H9 (cell line): ENCODE data around the gene TTC3. TPM values are rescaled to one million over a fixed set of nuclear protein-coding genes. Genes with fewer than 3 reads are reported as not detected.

Experiments used
- DNase-seq: peaks from one replicate; pipeline ENCODE4 v3.0.0-alpha.2; 2017
- H2AFZ ChIP-seq: one replicate; pipeline ENCODE4 v1.6.1; 2013; ENCODE audit warnings: mild to moderate bottlenecking, low read length, control low read depth, moderate library complexity
- H2AK5ac ChIP-seq: 2 replicates; pipeline ENCODE4 v1.6.1; 2013; ENCODE audit warnings: low read length, control low read depth, mixed read lengths; ENCODE audit not compliant: insufficient read length
- H2BK120ac ChIP-seq: one replicate; pipeline ENCODE4 v1.6.1; 2013; ENCODE audit warnings: low read depth, mild to moderate bottlenecking, low read length, control low read depth, inconsistent platforms; ENCODE audit not compliant: poor library complexity, severe bottlenecking
- H2BK12ac ChIP-seq: 2 replicates; pipeline ENCODE4 v1.6.1; 2013; ENCODE audit warnings: low read length, control low read depth, mixed read lengths, low read depth; ENCODE audit not compliant: insufficient read length
- H2BK15ac ChIP-seq: 2 replicates; pipeline ENCODE4 v1.6.1; 2013; ENCODE audit warnings: low read depth, low read length, control low read depth
- H2BK20ac ChIP-seq: one replicate; pipeline ENCODE4 v1.6.1; 2013; ENCODE audit warnings: low read depth, mild to moderate bottlenecking, low read length, control low read depth, inconsistent platforms; ENCODE audit not compliant: poor library complexity, severe bottlenecking
- H2BK5ac ChIP-seq: 2 replicates; pipeline ENCODE4 v1.6.1; 2013; ENCODE audit warnings: low read length, control low read depth, mixed read lengths; ENCODE audit not compliant: insufficient read length
- H3K14ac ChIP-seq: 2 replicates; pipeline ENCODE4 v1.6.1; 2013; ENCODE audit warnings: low read length, control low read depth; ENCODE audit not compliant: insufficient read depth
- H3K18ac ChIP-seq: 2 replicates; pipeline ENCODE4 v1.6.1; 2013; ENCODE audit warnings: low read depth, mild to moderate bottlenecking, mixed read lengths, low read length, control low read depth; ENCODE audit not compliant: insufficient read length
- H3K23ac ChIP-seq: 2 replicates; pipeline ENCODE4 v1.6.1; 2013; ENCODE audit warnings: low read length, control low read depth, mixed read lengths, low read depth; ENCODE audit not compliant: insufficient read length
- H3K23me2 ChIP-seq: 2 replicates; pipeline ENCODE4 v1.6.1; 2013; ENCODE audit warnings: low read depth, mild to moderate bottlenecking, mixed read lengths, low read length, control low read depth; ENCODE audit not compliant: insufficient read length, poor library complexity, severe bottlenecking
- H3K27ac ChIP-seq: 2 replicates; pipeline ENCODE4 v1.5.1; 2013; ENCODE audit warnings: low read length, control low read depth, mixed read lengths, low read depth; ENCODE audit not compliant: insufficient read length
- H3K27me3 ChIP-seq: 2 replicates; pipeline ENCODE4 v1.6.1; 2013; ENCODE audit warnings: low read length, control low read depth, inconsistent platforms; ENCODE audit not compliant: insufficient read depth
- H3K4ac ChIP-seq: 2 replicates; pipeline ENCODE4 v1.6.1; 2013; ENCODE audit warnings: low read depth, mild to moderate bottlenecking, control low read depth, inconsistent platforms, low read length, moderate library complexity
- H3K4me1 ChIP-seq: 2 replicates; pipeline ENCODE4 v1.6.1; 2013; ENCODE audit warnings: low read length, control low read depth, inconsistent platforms; ENCODE audit not compliant: insufficient read depth
- H3K4me2 ChIP-seq: 2 replicates; pipeline ENCODE4 v1.6.1; 2013; ENCODE audit warnings: low read length, control low read depth, mixed read lengths; ENCODE audit not compliant: insufficient read length, insufficient read depth
- H3K56ac ChIP-seq: 2 replicates; pipeline ENCODE4 v1.6.1; 2013; ENCODE audit warnings: low read depth, mild to moderate bottlenecking, mixed read lengths, low read length, control low read depth; ENCODE audit not compliant: insufficient read length
- H3K79me1 ChIP-seq: 2 replicates; pipeline ENCODE4 v1.6.1; 2013; ENCODE audit warnings: low read depth, mild to moderate bottlenecking, moderate library complexity, low read length, control low read depth, inconsistent platforms; ENCODE audit not compliant: insufficient read depth, poor library complexity, severe bottlenecking
- H3K79me2 ChIP-seq: 2 replicates; pipeline ENCODE4 v1.6.1; 2013; ENCODE audit warnings: low read length, control low read depth, inconsistent platforms; ENCODE audit not compliant: insufficient read depth
- H3K9ac ChIP-seq: 2 replicates; pipeline ENCODE4 v1.6.1; 2013; ENCODE audit warnings: low read length, control low read depth, mixed read lengths; ENCODE audit not compliant: insufficient read length; ENCODE audit errors: extremely low read depth
- H3K9me3 ChIP-seq: one replicate; pipeline ENCODE4 v1.6.1; 2013; ENCODE audit warnings: low read depth, low read length, inconsistent platforms; ENCODE audit not compliant: control insufficient read depth
- H3T11ph ChIP-seq: one replicate; pipeline ENCODE4 v1.6.1; 2013; ENCODE audit warnings: mild to moderate bottlenecking, low read length, control low read depth, inconsistent platforms
- H4K20me1 ChIP-seq: one replicate; pipeline ENCODE4 v1.6.1; 2013; ENCODE audit not compliant: control insufficient read depth, insufficient read length, insufficient read depth
- H4K5ac ChIP-seq: 2 replicates; pipeline ENCODE4 v1.6.1; 2013; ENCODE audit warnings: low read depth, mild to moderate bottlenecking, mixed read lengths, low read length, control low read depth; ENCODE audit not compliant: insufficient read length
- H4K8ac ChIP-seq: replicated peaks from 2 replicates; pipeline ENCODE4 v1.6.1; 2013; ENCODE audit warnings: low read length, control low read depth, mixed read lengths, low read depth; ENCODE audit not compliant: insufficient read length
- H4K91ac ChIP-seq: 2 replicates; pipeline ENCODE4 v1.6.1; 2013; ENCODE audit warnings: low read depth, mild to moderate bottlenecking, moderate library complexity, mixed read lengths, low read length, control low read depth; ENCODE audit not compliant: insufficient read length
- H3K27ac Mint-ChIP-seq, 3 experiments: 2 replicates in 2 of 3; 3 replicates in 1 of 3; pipeline ENCODE4 v1.8.0; 2020 to 2021; ENCODE audit warnings: mixed read lengths in 3 of 3, mild to moderate bottlenecking in 1 of 3, moderate library complexity in 1 of 3
- H3K27me3 Mint-ChIP-seq: 2 replicates; pipeline ENCODE4 v1.8.0; 2021; ENCODE audit warnings: low read depth, mild to moderate bottlenecking, moderate library complexity, mixed read lengths
- H3K36me3 Mint-ChIP-seq, 3 experiments: 2 replicates in 2 of 3; 3 replicates in 1 of 3; pipeline ENCODE4 v1.8.0; 2020 to 2021; ENCODE audit warnings: low read depth in 3 of 3, mixed read lengths in 3 of 3; ENCODE audit not compliant: insufficient read depth in 1 of 3
- H3K4me1 Mint-ChIP-seq, 2 experiments: 2 replicates each; pipeline ENCODE4 v1.8.0; 2020; ENCODE audit warnings: mixed read lengths in 2 of 2
- H3K4me3 Mint-ChIP-seq, 2 experiments: 2 replicates in 1 of 2; 3 replicates in 1 of 2; pipeline ENCODE4 v1.8.0; 2020 to 2021; ENCODE audit warnings: mild to moderate bottlenecking in 2 of 2, mixed read lengths in 2 of 2, moderate library complexity in 1 of 2
- H3K9me3 Mint-ChIP-seq, 2 experiments: 2 replicates in 1 of 2; 3 replicates in 1 of 2; pipeline ENCODE4 v1.8.0; 2020; ENCODE audit warnings: mild to moderate bottlenecking in 2 of 2, mixed read lengths in 2 of 2, moderate library complexity in 1 of 2
- CTCF ChIP-seq: fragments of 200-600 bp; sonication (generic); conservative IDR thresholded peaks from 3 replicates; pipeline ENCODE4 v1.8.0; 2021; ENCODE audit warnings: antibody characterized with exemption, mild to moderate bottlenecking
- WGBS: extraction: QIAGEN DNeasy Blood & Tissue Kit; methylation state at CpG from one replicate; pipeline ENCODE4 v1.1.7; 2013; ENCODE audit warnings: missing lambda C conversion rate, low lambda C conversion rate, mixed read lengths; ENCODE audit not compliant: insufficient read length; ENCODE audit errors: extremely low coverage; 5-methylcytosine and 5-hydroxymethylcytosine counted together
- total RNA-seq: library from RNA; stranded (reverse); gene quantifications from 2 replicates; pipeline ENCODE4 v1.2.1, GENCODE V29; 2021

Gene TTC3
- total RNA-seq, 1 experiment from 2014 or later: 46.5 TPM

GRCh38 chr21:37159949-37160348 is 86.9 kb downstream of the TTC3 start:
- DNase-seq: no peak
- Histone ChIP-seq H2AK5ac (no peak overlapping the region), H3K27ac (no peak overlapping the region), H3K23ac (no peak overlapping the region), H3K56ac (no peak overlapping the region), H2BK120ac (no peak overlapping the region), H3K79me1 (no peaks in the 10 kb centered on the region), H2BK12ac (no peak overlapping the region), H3K4me1 (no peaks in the 10 kb centered on the region), H3K23me2 (no peaks in the 10 kb centered on the region), H3K79me2 (no peaks in the 10 kb centered on the region), H2BK20ac (no peak overlapping the region), H3K14ac (no peak overlapping the region), H3K9me3 (no peaks in the 10 kb centered on the region), H2AFZ (no peak overlapping the region), H3K4ac (no peak overlapping the region), H4K5ac (no peak overlapping the region), H4K91ac (no peak overlapping the region), H3K4me2 (no peak overlapping the region), H2BK5ac (no peak overlapping the region), H4K8ac (no peak overlapping the region), H3T11ph (no peak overlapping the region), H3K27me3 (no peaks in the 10 kb centered on the region), H2BK15ac (no peak overlapping the region), H3K18ac (no peak overlapping the region), H4K20me1 (no peaks in the 10 kb centered on the region), H3K9ac (no peak overlapping the region)
- Mint-ChIP-seq H3K27ac (no peak overlapping the region), H3K36me3 (peaks cover 0 to 20% (median 4%) of the 10 kb centered on the region in 3 experiments; a peak in 5 of 7 replicates), H3K27me3 (no peaks in the 10 kb centered on the region), H3K4me1 (peaks cover 7 to 10% of the 10 kb centered on the region in 2 experiments), H3K9me3 (no peaks in the 10 kb centered on the region), H3K4me3 (no peak overlapping the region)
- TF ChIP-seq CTCF: no peak
- no CpG with 5 or more reads among the region's 1 CpG for WGBS
